Fibroblast of peridontal ligament (primary cell): ENCODE results near the gene LRRC74B.
"Not testable (repeated sequence)": the region's sequence is repeated elsewhere in the genome, so short reads cannot be mapped to it uniquely, and the experiment has no call there.

ENCODE experiments used
- DNase-seq: peaks from one replicate; pipeline ENCODE4 v3.0.0-alpha.2; 2010; ENCODE audit errors: extremely low read depth

Gene LRRC74B, protein sequence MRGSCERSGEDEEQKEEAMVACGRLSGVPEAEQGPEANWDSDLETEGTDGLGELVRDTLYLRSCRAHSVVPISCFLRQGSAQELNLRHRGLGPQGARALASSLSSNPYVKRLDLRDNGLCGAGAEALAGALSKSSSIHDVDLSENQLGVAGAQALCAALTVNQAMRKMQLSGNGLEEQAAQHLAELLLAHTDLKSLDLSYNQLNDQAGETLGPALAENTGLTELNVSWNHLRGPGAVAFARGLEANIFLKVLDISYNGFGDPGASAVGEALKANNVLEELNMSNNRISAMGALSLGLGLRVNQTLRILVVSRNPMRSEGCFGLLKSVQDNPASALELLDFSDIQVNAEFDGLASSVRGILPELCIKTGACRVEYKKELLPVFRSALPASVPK

DNA sequence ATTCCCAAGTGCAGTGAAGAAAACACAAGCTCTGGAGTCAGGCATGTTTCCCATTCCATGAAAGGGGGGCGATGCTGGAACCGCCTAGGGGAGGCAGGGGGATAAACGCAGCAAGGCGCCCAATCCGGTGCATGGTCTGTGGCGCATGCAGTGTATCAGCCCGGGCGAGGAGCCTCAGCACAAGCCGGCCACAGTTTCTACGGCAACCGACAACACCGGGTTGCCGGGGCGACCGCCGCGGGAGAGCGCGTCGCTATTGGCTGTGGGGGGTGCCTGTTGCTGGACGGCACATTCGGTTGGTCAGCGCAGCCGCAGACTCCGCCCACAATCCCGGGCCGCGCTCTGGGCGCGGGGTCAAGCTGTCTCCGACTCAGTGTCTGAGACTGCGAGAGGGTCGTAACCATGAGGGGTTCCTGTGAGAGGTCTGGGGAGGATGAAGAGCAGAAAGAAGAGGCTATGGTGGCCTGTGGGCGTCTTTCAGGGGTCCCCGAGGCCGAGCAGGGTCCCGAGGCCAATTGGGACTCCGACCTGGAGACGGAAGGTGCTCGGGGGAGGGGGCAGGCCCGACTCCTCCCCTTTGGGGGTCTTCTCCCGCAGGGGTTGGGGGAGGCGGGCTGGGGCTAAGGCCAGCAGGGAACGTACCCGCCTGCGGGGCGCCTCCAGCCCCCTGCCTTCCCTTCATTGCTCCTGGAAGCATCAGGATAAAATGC lies at the start of gene LRRC74B:
Gene LRRC74B, plus strand, starts transcription at position 362 of the 710 bp plus-strand sequence. Its CDS starts 41 bp downstream, at position 403.
- DNase-seq = peak; percentile 88

DNA sequence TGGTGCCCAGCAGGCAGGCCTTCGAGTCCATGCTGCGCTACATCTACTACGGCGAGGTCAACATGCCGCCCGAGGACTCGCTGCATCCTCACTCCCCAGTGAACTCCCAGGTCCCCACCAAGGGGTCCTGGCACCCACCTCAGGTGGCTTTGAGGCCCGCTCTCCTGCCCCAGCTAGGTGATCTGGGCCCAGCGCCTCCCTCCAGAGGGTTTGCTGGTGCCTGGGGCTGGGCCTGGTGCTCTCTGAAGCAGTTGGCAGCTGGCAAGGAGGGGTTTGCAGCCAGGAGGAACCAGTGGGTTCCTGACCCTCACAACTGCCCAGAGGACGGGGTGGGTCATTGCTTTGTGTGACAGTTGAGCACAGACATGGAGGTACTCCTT lies 49.7 kb upstream of the LRRC74B start:
- no peak for DNase-seq

DNA sequence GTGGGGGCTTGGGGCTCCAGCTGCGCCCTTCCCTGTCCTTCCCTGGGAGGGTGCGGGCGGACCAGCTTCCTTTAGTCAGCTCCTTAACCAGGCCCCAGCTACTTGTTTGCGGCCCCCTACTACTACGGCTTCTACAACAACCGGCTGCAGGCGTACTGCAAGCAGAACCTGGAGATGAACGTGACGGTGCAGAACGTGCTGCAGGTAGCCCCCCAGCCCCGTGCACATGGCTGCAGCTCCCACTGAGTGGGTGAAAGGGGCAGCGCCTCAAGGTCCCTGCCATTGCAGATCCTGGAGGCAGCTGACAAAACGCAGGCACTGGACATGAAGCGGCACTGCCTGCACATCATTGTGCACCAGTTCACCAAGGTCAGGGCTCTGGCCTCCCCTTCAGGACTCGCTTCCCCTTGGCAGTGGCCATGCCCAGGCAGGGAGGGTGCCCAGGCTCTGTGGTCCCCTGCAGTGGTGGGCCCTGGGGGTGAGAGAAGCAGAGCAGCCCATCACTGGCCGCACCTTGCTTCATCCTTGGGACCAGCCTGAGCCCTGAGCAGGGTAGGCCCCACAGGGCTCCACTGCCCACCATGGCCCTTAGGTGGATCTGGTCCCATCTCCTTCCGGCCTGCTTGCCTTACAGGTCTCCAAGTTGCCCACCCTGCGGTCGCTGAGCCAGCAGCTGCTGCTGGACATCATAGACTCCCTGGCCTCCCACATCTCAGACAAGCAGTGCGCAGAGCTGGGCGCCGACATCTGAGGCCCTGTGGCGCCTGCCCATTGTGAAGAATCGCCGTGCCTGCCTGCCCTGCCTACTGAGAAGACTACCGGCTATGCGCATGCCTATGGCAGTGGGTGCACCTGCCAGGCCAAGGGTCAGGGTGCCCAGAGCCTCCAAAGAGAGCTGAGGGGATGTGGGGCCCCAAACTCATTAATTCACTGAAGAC lies 48.9 kb upstream of the LRRC74B start:
- no peak for DNase-seq

DNA sequence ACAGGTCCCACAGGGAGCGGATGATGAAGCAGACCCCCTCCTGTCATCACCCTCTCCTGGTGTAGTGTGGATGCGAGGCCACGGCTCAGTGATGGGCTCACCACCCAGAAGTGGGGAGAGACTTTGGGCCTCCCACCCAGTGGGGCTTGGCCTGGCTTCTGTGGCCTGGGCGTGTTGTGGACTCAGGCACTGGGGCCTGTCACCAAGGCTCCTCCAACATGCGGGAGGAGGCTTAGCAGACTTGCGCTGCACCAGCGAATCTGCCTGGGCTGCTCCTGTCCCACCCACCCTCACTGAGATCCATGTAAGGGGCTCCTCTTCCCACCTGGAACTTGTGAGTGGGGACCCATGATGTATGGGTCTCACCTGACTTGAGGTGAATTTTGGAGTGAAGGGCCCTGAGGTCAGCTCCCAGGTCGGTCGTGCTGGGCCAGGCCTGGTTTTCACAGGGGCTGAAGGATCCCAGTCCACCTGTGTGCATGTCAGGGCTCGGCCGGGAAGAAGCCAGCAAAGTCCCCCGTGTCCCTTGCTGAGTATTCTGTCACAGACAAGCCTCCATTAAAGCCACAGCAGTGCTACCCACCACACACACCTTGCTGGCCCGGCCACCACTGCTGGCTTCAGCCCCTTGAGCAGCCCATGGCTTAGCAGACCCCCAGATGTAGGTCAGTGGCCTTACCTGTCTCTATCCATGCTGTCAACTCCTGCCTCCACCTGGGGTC lies 48.0 kb upstream of the LRRC74B start:
- DNase-seq = no peak

DNA sequence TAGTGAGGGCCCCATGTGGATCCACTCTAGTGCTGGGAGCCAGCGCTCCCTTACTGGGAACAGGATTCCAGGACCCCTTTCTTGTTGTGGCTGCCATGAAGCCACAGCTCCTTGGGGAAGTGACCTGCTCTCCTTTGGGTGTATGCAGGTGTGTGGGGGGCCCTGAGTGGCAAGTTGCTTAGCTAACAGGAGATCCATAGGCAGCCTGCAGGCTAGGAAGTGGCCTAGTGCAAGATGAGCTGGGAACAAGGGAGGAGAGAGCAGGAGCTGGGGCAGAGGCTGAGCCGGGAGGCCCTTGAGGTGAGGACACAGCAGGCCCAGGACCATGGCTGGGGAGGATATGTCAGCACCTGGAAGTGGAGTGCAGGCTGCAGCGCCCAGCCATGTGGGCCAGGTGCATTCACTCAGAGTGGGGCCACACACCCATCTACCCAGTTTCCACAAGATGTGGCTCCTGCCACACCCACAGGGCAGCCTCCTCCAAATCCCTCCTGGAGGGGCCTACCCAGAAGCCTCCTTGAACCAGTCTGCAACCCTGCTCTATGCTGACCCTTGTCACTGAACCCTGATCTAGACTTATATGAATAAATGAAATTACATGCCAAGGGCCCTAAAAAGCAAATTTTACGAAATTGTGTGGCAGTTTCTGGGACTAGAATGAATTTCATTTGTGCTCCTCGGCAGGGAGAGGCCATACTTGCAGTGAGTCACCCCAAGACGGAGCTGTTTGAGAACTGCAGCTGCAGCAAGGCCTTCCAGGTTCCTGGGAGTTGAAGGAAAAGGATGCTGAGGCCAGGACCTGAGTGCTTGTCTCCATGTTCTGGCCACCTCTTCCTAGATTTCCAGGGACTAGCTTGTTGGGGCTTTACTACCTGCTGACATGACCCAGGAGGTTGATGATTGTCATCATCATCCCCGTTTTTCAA lies 47.1 kb upstream of the LRRC74B start:
- DNase-seq = peak; percentile 22

DNA sequence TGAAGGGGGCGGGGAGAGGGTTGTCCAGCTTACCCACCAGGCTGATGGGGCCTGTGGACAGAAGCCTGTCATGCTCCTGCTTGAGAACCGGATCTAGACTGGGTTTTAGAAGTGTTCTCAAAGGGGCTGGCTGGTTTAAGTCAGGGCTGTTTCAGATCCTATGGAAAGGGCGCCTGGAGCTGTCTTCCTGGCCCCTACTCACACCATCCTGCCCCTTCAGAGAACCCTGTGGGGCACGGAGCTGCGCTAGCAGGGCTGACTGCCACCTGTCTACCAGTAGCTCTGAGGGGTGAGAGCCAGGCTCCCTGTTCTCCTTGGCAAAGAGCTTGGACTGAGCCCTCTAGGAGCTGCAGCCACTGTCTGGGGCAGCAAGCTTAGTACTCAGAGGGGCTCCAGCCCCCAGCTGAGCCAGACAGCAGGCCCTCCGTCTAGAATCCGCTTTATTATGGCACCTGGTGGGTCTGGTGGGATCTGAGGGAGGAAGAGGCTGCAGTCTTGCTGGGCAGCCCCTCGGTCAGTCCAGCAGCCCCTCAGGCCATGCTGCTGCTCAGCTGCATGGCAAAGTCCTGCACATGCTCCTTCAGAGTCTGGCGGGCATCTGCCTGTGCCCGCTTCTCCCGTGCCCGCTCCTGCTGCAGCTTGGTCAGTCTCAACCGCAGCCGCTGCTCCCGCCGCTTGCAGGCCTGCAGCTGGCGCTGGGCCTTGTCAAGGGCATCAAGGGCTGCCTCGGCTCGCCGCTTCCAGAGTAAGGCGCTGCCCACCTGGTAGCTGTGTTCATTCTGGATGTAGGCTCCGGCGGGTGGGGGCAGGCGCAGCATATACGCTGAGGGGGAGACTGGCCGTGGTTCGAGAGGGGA lies 46.2 kb upstream of the LRRC74B start:
- no peak for DNase-seq

DNA sequence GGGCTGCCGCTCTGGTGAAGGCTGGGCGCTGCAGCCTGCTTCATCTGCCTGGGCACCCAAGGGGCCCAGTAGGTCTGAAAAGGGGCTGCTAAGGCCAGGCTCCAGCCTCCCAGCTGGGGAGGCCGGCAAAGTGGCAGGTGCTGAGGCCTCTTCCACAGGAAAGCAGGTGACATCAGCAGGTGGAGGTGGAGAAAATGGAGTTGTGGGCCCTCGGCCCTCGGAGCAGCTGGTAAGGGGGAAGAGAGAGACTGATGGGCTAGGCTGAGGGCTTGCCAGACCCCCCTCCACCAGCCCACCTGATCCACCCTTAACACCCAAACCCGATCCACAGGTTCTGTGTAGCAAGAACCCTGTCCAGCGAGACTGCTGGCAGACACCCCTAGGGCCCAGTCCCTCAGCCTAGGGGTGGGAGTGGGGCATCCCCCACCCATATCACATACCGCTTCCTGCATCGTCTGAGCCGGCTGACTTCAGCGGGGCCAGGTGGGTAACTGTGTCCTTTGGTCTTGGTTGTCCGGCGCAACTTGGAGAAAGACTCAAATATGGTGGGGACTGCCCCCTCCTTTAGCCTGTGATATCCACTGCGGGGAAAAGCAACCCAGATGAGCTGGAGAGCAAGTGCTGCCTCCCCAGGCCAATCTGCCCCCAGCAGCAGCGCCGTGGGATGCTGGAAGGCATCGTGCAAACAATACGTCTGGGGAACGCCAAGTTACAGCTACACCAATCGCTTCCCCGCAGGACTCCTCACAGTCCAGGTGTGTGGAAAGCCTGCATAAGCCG lies 45.3 kb upstream of the LRRC74B start:
- peak; percentile 18 for DNase-seq

DNA sequence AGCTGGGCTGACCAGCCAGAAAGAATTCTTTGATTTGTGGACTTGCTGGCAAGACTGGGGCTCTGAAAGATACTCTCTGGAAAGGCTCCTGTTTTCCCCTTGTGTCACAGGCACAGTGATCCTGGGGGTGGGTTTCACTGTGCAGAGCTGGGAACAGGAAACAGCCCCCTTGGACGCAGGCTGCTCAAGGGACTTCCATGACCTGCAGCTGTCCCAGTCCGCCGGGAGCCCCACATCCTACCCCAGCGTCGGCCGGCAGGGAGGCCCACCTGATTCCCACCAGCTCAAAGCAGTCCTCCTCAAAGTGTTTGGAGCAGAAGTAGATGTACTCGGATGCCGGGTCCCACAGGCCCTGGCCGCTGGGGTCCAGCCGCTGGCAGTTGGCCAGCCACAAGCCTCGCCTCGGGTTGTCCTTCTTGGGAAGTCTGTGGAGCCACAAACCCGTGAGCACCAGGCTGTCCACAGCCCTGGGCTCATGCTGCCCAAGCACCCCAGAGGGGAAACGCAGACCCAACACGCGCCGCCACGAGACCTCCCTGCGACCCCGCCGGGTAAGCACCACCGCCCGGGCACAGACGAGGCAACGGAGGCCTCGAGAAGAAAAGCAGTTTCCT lies 44.7 kb upstream of the LRRC74B start:
- peak; percentile 11 for DNase-seq

DNA sequence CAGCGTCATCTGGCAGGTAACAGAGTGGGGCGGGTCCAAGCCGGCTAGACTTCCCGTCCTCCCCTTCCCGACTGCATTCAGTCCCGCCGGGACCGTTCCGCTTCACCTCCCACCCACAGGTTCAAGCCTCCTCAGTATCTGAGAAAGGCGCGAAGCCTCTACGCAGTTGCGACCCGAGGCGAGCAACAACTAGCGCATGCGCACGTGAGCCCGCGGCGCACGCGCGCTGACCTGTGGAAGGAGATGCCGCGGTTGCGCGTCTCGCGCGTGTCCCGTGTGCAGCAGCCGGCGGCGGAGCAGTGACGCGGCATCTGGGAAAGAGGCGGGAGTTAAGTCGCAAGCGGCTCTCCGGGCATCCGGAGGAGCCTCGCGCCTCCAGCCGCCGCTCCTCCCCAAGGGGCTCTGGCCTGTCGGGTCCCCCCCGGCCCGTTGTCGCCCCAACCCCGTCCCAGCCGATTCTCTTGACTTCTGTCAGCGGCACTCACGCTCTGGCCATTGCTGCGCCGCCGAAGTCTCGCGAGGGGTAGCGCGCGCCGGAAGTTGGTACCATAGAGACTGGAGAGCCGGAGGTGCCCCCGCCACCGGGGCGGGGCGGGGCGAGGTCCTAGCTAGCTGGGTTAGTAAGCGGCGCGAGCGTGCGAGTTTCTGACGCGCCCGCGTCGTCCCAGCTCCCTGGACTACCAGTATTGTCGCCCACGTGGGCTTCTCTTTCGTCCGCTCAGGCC lies 44.0 kb upstream of the LRRC74B start, which contains the start of gene THAP7:
Gene THAP7, minus strand, starts transcription at position 518 of the 725 bp plus-strand sequence. Its CDS starts 207 bp downstream, at position 311.
- DNase-seq = peak; percentile 93

DNA sequence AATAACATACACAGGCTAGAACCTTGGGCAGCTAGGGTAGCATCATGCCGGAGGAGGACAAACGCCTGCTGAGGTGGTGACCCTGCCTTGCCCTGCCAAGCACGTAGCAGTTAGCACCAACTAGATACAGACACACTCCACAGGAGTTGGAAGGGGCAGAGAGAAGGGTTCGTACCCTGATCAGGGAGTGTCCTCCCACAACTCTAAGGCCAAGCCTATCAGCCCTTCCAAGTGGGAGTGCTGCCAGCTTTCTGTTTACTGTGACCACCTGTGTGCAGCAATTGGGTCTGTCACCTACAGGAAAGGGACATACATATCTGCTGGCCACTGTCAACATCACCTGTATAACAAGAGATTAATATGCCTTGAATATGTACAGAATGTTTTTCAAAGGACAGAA lies 42.0 kb upstream of the LRRC74B start:
- DNase-seq = no peak

DNA sequence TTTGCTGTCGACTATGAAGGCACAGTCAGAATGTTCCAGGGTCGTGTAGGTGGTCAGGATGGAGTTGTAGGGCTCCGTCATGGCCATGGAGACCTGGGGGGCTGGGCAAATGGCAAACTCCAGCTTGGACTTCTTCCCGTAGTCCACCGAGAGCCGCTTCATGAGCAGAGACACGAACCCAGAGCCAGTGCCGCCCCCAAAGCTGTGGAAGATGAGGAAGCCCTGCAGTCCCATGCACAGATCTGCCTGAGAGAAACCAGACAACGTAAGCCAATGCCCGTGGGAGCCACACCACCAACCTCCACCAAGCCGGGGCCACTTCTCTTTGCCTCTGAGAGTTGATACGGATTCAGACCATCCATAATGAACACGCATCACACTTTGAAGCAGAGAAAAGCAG lies 36.5 kb upstream of the LRRC74B start:
- DNase-seq = not testable (repeated sequence)

DNA sequence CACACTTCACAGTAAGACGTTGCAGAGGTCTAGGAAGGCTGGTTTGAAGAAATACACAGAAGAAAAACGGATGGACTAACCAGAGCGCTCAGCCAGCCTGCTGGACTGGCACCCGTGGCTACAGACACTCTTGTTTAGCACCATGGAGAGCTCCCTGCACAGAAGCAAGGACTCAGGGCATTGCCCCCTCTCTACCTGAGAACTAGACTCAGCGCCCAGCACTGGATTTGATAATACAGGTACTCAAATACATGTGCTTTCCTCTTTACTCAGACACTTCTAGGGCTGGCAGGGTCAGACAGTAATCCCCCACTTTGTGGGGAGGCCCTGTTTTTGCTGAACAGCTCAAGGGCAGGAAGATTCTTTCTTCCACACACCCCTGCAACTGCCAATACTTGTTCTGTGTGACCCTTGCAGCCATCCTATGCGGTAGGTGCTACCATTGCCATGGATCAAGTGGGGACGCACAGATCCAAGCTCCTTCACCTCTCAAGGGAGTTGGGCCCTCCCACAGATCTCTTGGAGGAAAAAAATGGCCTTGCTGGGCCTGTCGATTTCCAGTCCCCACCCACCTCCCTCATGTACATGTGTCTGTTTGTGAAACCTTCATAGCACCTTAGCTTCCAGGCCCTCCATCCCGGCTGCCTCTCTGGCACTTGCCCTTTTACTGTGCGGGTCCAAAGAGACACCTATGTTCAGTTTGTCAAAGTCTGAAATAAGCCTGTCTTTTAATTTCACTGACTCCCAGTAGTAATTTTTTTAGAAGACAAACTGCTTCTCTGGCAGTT lies 35.9 kb upstream of the LRRC74B start:
- DNase-seq = peak; percentile 57

DNA sequence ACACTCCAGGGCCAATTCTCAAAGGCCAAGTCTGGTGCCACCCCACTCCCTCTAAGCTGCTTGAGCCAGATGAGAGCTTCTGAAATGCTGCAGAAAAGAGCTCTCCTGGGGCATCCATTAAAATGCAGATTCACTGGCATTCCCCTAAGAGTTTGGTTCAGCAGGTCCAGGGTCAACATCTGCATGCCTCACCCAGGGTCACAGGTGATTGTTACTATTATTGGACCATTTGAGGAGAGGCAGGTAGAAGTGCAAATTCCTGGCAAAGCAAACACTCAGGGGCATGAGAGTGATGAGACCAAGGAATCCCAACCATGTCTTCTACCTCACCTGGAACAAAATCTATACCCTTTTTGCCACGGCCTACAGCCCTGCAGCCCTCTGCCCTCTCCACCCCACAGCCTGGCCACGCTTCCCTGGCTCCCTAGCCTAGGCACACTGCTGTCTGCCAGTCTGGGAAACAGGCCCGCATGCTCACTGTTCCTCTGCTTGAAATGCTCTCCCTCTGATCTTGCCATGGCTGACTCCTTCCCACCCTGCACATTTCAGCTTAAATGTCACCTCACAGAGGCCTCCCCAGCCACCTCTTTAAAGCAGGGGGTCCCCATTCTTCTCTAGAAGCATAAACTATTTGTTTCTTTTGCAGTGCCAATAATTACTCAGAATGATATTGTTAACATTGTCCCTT lies 35.2 kb upstream of the LRRC74B start:
- no peak for DNase-seq

DNA sequence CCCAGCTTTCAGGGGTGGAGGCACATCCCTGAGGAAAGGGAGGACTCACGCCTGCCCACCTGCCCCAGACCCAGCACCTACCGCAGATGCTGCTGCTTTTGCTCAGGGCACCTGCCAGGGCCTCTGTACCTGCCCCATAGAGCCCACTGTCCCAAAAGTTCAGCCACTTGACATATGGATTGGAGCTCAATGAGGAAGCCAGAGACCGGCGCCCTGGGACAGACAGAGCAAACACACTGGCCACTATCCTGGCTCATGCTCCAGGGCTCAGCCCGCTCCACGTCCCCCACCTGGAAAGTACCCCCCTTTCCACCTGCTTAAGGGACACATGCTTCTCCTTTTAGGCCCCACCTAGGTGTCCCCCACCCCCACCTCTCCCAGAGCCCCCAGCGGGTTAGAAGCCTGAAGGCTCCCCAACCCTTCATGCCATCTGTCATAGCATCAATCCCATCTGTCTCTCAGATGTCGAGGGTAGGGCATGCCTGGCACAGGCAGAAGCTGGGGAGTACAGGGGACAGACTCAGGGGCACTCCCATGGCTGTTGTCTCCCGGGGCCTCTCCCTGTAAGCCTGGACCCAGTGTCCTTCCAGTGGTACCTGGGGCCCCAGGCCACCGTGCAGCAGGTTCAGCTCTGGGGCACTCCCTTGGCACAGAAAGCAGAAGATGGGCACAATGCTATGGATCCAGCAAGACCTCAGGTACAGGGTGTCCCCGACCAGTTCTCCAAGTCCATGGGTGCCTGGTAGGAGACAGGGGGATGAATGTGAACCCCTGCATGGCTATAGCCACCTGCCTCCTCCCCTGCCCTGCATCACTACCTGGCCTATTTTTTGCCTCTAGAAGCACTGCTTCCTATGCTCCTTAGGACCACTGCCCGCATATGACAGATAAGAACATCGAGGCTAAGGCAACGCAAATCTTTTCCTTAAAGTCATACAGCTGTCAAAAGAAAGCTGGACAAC lies 33.0 kb upstream of the LRRC74B start:
- no peak for DNase-seq
